Neutrophil (primary cell): ENCODE data around the gene SPX.

Experiments
- H3K27ac ChIP-seq: fragments of 200-600 bp; sonication (generic); 2 replicates; pipeline ENCODE4 v1.5.1; 2016; ENCODE audit warnings: mild to moderate bottlenecking, moderate library complexity
- H3K27me3 ChIP-seq: fragments of 200-600 bp; sonication (generic); 2 replicates; pipeline ENCODE4 v1.6.0; 2016; ENCODE audit warnings: mild to moderate bottlenecking
- H3K36me3 ChIP-seq: fragments of 200-600 bp; sonication (generic); 2 replicates; pipeline ENCODE4 v1.5.1; 2017
- H3K4me1 ChIP-seq, 2 experiments: fragments of 200-600 bp in 1 of 2; sonication (generic) in 1 of 2; 1 replicate in 1 of 2; 2 replicates in 1 of 2; pipeline versions ENCODE4 v1.5.1 to v1.6.1; 2013 to 2016; ENCODE audit warnings: low read depth in 1 of 2, low read length in 1 of 2, mild to moderate bottlenecking in 1 of 2, moderate library complexity in 1 of 2; ENCODE audit not compliant: control insufficient read depth in 1 of 2, insufficient read depth in 1 of 2
- H3K4me3 ChIP-seq, 2 experiments: fragments of 200-600 bp in 1 of 2; sonication (generic) in 1 of 2; 1 replicate in 1 of 2; 2 replicates in 1 of 2; pipeline ENCODE4 v1.5.1; 2013 to 2016; ENCODE audit warnings: low read depth in 1 of 2, low read length in 1 of 2, mild to moderate bottlenecking in 1 of 2, moderate library complexity in 1 of 2
- H3K9me3 ChIP-seq: fragments of 200-600 bp; sonication (generic); 2 replicates; pipeline ENCODE4 v1.5.1; 2016
- CTCF ChIP-seq: fragments of 200-600 bp; sonication (generic); IDR thresholded peaks from 2 replicates; pipeline ENCODE4 v1.5.1; 2016; ENCODE audit warnings: antibody characterized with exemption

Gene SPX

GRCh38 chr12:21526053-21526452, at the start of gene SPX:
Gene SPX, plus strand, starts transcription at chr12:21526296. Its CDS starts 177 bp downstream, at chr12:21526473.
- Histone ChIP-seq H3K9me3 (no peaks in the 10 kb centered on the region), H3K4me3 (no peak within 1 kb of the TSS), H3K27me3 (peaks cover 77% of the 10 kb centered on the region), H3K4me1 (peaks cover 0 to 6% of the 10 kb centered on the region in 2 experiments), H3K27ac (no peak within 1 kb of the TSS), H3K36me3 (no peaks in the 10 kb centered on the region)
- TF ChIP-seq CTCF: no peak

- peaks cover 93% of the 10 kb centered on the region for H3K36me3 ChIP-seq
- H3K27me3 ChIP-seq: no peaks in the 10 kb centered on the region
- H3K4me1 ChIP-seq: no peaks in the 10 kb centered on the region
These were observed 49.1 kb upstream of the SPX start for GRCh38 chr12:21476949-21477348.

GRCh38 chr12:21478756-21479455, 47.2 kb upstream of the SPX start:
- H3K4me3 ChIP-seq: no peak overlapping the region
- H3K27me3 ChIP-seq: no peaks in the 10 kb centered on the region

More at GRCh38 chr12:21476949-21477348, 49.1 kb upstream of the SPX start:
- TF ChIP-seq CTCF: no peak
- Histone ChIP-seq H3K27ac (no peak overlapping the region), H3K9me3 (no peaks in the 10 kb centered on the region), H3K4me3 (no peak overlapping the region)

GRCh38 chr12:21483531-21483930, 42.6 kb upstream of the SPX start:
- Histone ChIP-seq H3K27me3 (no peaks in the 10 kb centered on the region), H3K4me3 (no peak overlapping the region), H3K36me3 (peaks cover 58% of the 10 kb centered on the region), H3K27ac (no peak overlapping the region), H3K9me3 (no peaks in the 10 kb centered on the region), H3K4me1 (no peaks in the 10 kb centered on the region)
- no peak for TF ChIP-seq CTCF

More at GRCh38 chr12:21478756-21479455, 47.2 kb upstream of the SPX start:
- no peaks in the 10 kb centered on the region for H3K9me3 ChIP-seq
- H3K36me3 ChIP-seq: peaks cover 90% of the 10 kb centered on the region
- H3K27ac ChIP-seq: no peak overlapping the region
- TF ChIP-seq CTCF: no peak
- no peaks in the 10 kb centered on the region for H3K4me1 ChIP-seq

GRCh38 chr12:21485998-21486397, 40.1 kb upstream of the SPX start:
- peaks cover 63% of the 10 kb centered on the region for H3K36me3 ChIP-seq
- TF ChIP-seq CTCF: no peak

More at GRCh38 chr12:21485998-21486397, 40.1 kb upstream of the SPX start:
- H3K4me3 ChIP-seq: no peak overlapping the region
- H3K9me3 ChIP-seq: no peaks in the 10 kb centered on the region
- no peak overlapping the region for H3K27ac ChIP-seq
- H3K27me3 ChIP-seq: no peaks in the 10 kb centered on the region
- H3K4me1 ChIP-seq: no peaks in the 10 kb centered on the region
